Glutamatergic neuron (in vitro differentiated cells): ENCODE measurements around the gene AIP. TPM values are rescaled to one million over a fixed set of nuclear protein-coding genes. Genes with fewer than 3 reads are reported as not detected.
"Not testable (repeated sequence)": the region's sequence is repeated elsewhere in the genome, so short reads cannot be mapped to it uniquely, and the experiment has no call there.

Experiments used
- DNase-seq: peaks from one replicate; pipeline ENCODE4 v3.0.0; 2022
- H3K27ac Mint-ChIP-seq: one replicate; pipeline ENCODE4 v1.8.0; 2020; ENCODE audit warnings: mild to moderate bottlenecking, mixed read lengths, inconsistent platforms; ENCODE audit not compliant: unreplicated experiment
- H3K27me3 Mint-ChIP-seq: one replicate; pipeline ENCODE4 v1.8.0; 2020; ENCODE audit warnings: mild to moderate bottlenecking, moderate library complexity, mixed read lengths, inconsistent platforms; ENCODE audit not compliant: unreplicated experiment
- H3K36me3 Mint-ChIP-seq: one replicate; pipeline ENCODE4 v1.8.0; 2020; ENCODE audit warnings: mild to moderate bottlenecking, mixed read lengths, inconsistent platforms; ENCODE audit not compliant: unreplicated experiment
- H3K4me1 Mint-ChIP-seq: one replicate; pipeline ENCODE4 v1.8.0; 2020; ENCODE audit warnings: mild to moderate bottlenecking, low read depth, mixed read lengths, inconsistent platforms; ENCODE audit not compliant: unreplicated experiment
- H3K4me3 Mint-ChIP-seq: one replicate; pipeline ENCODE4 v1.8.0; 2020; ENCODE audit warnings: mild to moderate bottlenecking, mixed read lengths, inconsistent platforms; ENCODE audit not compliant: unreplicated experiment
- H3K9me3 Mint-ChIP-seq: one replicate; pipeline ENCODE4 v1.8.0; 2020; ENCODE audit warnings: mild to moderate bottlenecking, moderate library complexity, mixed read lengths, inconsistent platforms; ENCODE audit not compliant: unreplicated experiment
- CTCF ChIP-seq: fragments of 200-600 bp; sonication (generic); IDR thresholded peaks from one replicate; pipeline ENCODE4 v1.5.0; 2021; ENCODE audit not compliant: partially characterized antibody, unreplicated experiment
- total RNA-seq: library from RNA; stranded (reverse); fragmentation: NEBNext Ultra II Directional; extraction: Animal tissue kit (Norgen Biotek cat#: 25700); gene quantifications from one replicate; pipeline ENCODE4 v1.2.1, GENCODE V29; 2021; ENCODE audit not compliant: unreplicated experiment

AIP gene
- total RNA-seq, 1 donor from 2014 or later = 43.0 TPM

GRCh38 chr11:67483831-67484665, 1.2 kb downstream of the AIP start:
- no peaks in the 10 kb centered on the region for H3K4me1 Mint-ChIP-seq
- DNase-seq = no peak
- TF ChIP-seq CTCF = no peak
- peaks cover 7% of the 10 kb centered on the region for H3K9me3 Mint-ChIP-seq
- no peaks in the 10 kb centered on the region for H3K36me3 Mint-ChIP-seq
- H3K4me3 Mint-ChIP-seq = peak overlapping the region; percentile 94
- peak overlapping the region; percentile 28 for H3K27ac Mint-ChIP-seq
- peaks cover 5% of the 10 kb centered on the region for H3K27me3 Mint-ChIP-seq

GRCh38 chr11:67484847-67485311, 2.1 kb downstream of the AIP start:
- Mint-ChIP-seq H3K9me3 (peaks cover 7% of the 10 kb centered on the region), H3K27ac (peak overlapping the region; percentile 28), H3K4me1 (no peaks in the 10 kb centered on the region), H3K27me3 (peaks cover 5% of the 10 kb centered on the region), H3K4me3 (peak overlapping the region; percentile 52), H3K36me3 (no peaks in the 10 kb centered on the region)
- no peak for TF ChIP-seq CTCF
- no peak for DNase-seq

GRCh38 chr11:67485873-67486361, 3.1 kb downstream of the AIP start:
- not testable (repeated sequence) for H3K9me3 Mint-ChIP-seq, H3K27ac Mint-ChIP-seq, H3K27me3 Mint-ChIP-seq, H3K4me3 Mint-ChIP-seq, DNase-seq, H3K4me1 Mint-ChIP-seq, H3K36me3 Mint-ChIP-seq

- Mint-ChIP-seq H3K4me3 (no peak overlapping the region), H3K36me3 (no peaks in the 10 kb centered on the region), H3K27me3 (peaks cover 5% of the 10 kb centered on the region), H3K9me3 (peaks cover 7% of the 10 kb centered on the region), H3K4me1 (no peaks in the 10 kb centered on the region), H3K27ac (no peak overlapping the region)
- TF ChIP-seq CTCF = no peak
- no peak for DNase-seq
Measured at GRCh38 chr11:67486481-67487195, 3.8 kb downstream of the AIP start.

GRCh38 chr11:67489203-67489884, 6.5 kb downstream of the AIP start:
- no peak for DNase-seq
- Mint-ChIP-seq H3K27ac (no peak overlapping the region), H3K27me3 (peaks cover 4% of the 10 kb centered on the region), H3K4me3 (no peak overlapping the region), H3K4me1 (no peaks in the 10 kb centered on the region), H3K9me3 (peaks cover 4% of the 10 kb centered on the region), H3K36me3 (no peaks in the 10 kb centered on the region)
- no peak for TF ChIP-seq CTCF
